Dermis microvascular lymphatic vessel endothelial cell (primary cell): Measurements from ENCODE around the gene KCTD21. TPM values are rescaled to one million over a fixed set of nuclear protein-coding genes. Genes with fewer than 3 reads are reported as not detected.
"Not testable (repeated sequence)": the region's sequence is repeated elsewhere in the genome, so short reads cannot be mapped to it uniquely, and the experiment has no call there.

Experiments used
- DNase-seq, 2 donors: peaks; one replicate each; pipeline versions ENCODE4 v3.0.0 to v3.0.0-alpha.2; 2010; ENCODE audit warnings: low read depth in 2 of 2
- total RNA-seq: library from RNA; depleted of rRNA; stranded (reverse); fragments of >200 nt; gene quantifications from 2 replicates; pipeline ENCODE4 v1.2.1, GENCODE V29; 2014

The KCTD21 gene
- total RNA-seq, 1 donor from 2014 or later: 3.3 TPM

- DNase-seq: not testable (repeated sequence)
Observed at GRCh38 chr11:78175862-78176261, 12.6 kb downstream of the KCTD21 start.

GRCh38 chr11:78171951-78172350 lies 16.5 kb downstream of the KCTD21 start:
- no peak for DNase-seq

- DNase-seq: no peak
Observed at GRCh38 chr11:78170874-78171549, 17.4 kb downstream of the KCTD21 start.

- DNase-seq: no peak
Observed at GRCh38 chr11:78170413-78170812, 18.0 kb downstream of the KCTD21 start.

- DNase-seq: peak; percentile 69 to 89
Observed at GRCh38 chr11:78168539-78169477, 19.6 kb downstream of the KCTD21 start.

GRCh38 chr11:78166855-78167469 lies 21.5 kb downstream of the KCTD21 start:
- no peak for DNase-seq

- DNase-seq: no peak
Observed at GRCh38 chr11:78164471-78164870, 24.0 kb downstream of the KCTD21 start.

GRCh38 chr11:78163828-78164227 lies 24.6 kb downstream of the KCTD21 start:
- no peak for DNase-seq

GRCh38 chr11:78161962-78162371 lies 26.5 kb downstream of the KCTD21 start:
- peak in 1 of 2 donors; percentile 46 for DNase-seq

- no peak for DNase-seq
Observed at GRCh38 chr11:78161346-78161745, 27.1 kb downstream of the KCTD21 start.

GRCh38 chr11:78160557-78160956 lies 27.9 kb downstream of the KCTD21 start:
- DNase-seq: no peak

- DNase-seq: no peak
Observed at GRCh38 chr11:78158987-78159652, 29.3 kb downstream of the KCTD21 start.

- no peak for DNase-seq
Observed at GRCh38 chr11:78156127-78156844, 32.1 kb downstream of the KCTD21 start.

- no peak for DNase-seq
Observed at GRCh38 chr11:78151804-78152203, 36.6 kb downstream of the KCTD21 start.

GRCh38 chr11:78150754-78151153 lies 37.7 kb downstream of the KCTD21 start:
- no peak for DNase-seq

- DNase-seq: no peak
Observed at GRCh38 chr11:78150346-78150745, 38.1 kb downstream of the KCTD21 start.

- peak in 1 of 2 donors; percentile 77 for DNase-seq
Observed at GRCh38 chr11:78149646-78150045, 38.8 kb downstream of the KCTD21 start.

- DNase-seq: no peak
Observed at GRCh38 chr11:78147807-78148206, 40.6 kb downstream of the KCTD21 start.

GRCh38 chr11:78145511-78146025 lies 42.9 kb downstream of the KCTD21 start:
- DNase-seq: no peak

- DNase-seq: no peak
Observed at GRCh38 chr11:78140392-78141077, 47.9 kb downstream of the KCTD21 start.
